GM12865 (cell line): Measurements from ENCODE around the gene RFC1.
"Not testable (repeated sequence)": the region's sequence is repeated elsewhere in the genome, so short reads cannot be mapped to it uniquely, and the experiment has no call there.

Experiments
- DNase-seq: peaks from one replicate; pipeline ENCODE4 v3.0.0; 2010; ENCODE audit warnings: low read depth
- H3K4me3 ChIP-seq: 2 replicates; pipeline ENCODE4 v1.5.1; 2011; ENCODE audit warnings: mild to moderate bottlenecking, low read depth, low read length, control low read depth
- CTCF ChIP-seq: IDR thresholded peaks from 2 replicates; pipeline ENCODE4 v1.5.1; 2011; ENCODE audit warnings: low read length, control low read depth, low read depth, inconsistent platforms; ENCODE audit not compliant: insufficient read depth; ENCODE audit errors: missing control alignments

Gene RFC1

GRCh38 chr4:39304651-39305050 lies 61.5 kb downstream of the RFC1 start:
- H3K4me3 ChIP-seq, result no peak overlapping the region
- no peak for DNase-seq
- TF ChIP-seq CTCF, result no peak

- TF ChIP-seq CTCF, result no peak
- H3K4me3 ChIP-seq, result no peak overlapping the region
- no peak for DNase-seq
Measured at GRCh38 chr4:39303871-39304270, 62.3 kb downstream of the RFC1 start.

- no peak for TF ChIP-seq CTCF
- no peak for DNase-seq
- no peak overlapping the region for H3K4me3 ChIP-seq
Measured at GRCh38 chr4:39302901-39303300, 63.3 kb downstream of the RFC1 start.

GRCh38 chr4:39295784-39296183 lies 70.4 kb downstream of the RFC1 start:
- no peak for TF ChIP-seq CTCF
- H3K4me3 ChIP-seq, result no peak overlapping the region
- no peak for DNase-seq

GRCh38 chr4:39292433-39292832 lies 73.7 kb downstream of the RFC1 start:
- not testable (repeated sequence) for DNase-seq, H3K4me3 ChIP-seq

GRCh38 chr4:39291686-39292085 lies 74.5 kb downstream of the RFC1 start:
- no peak for DNase-seq
- H3K4me3 ChIP-seq, result no peak overlapping the region
- TF ChIP-seq CTCF, result no peak

GRCh38 chr4:39287223-39287622 lies 78.9 kb downstream of the RFC1 start:
- no peak for DNase-seq
- H3K4me3 ChIP-seq, result no peak overlapping the region
- no peak for TF ChIP-seq CTCF

GRCh38 chr4:39286263-39286662 lies 79.9 kb downstream of the RFC1 start:
- H3K4me3 ChIP-seq, result no peak overlapping the region
- TF ChIP-seq CTCF, result no peak
- no peak for DNase-seq
